Ishikawa (cell line): Measurements from ENCODE around the gene MAB21L4.

Source experiments
- CREB1 ChIP-seq: IDR thresholded peaks from 2 replicates; pipeline ENCODE4 v1.6.1; 2012; ENCODE audit warnings: low read depth
- EGR1 ChIP-seq: IDR thresholded peaks from 2 replicates; pipeline ENCODE4 v1.6.1; 2012
- EP300 ChIP-seq: IDR thresholded peaks from 2 replicates; pipeline ENCODE4 v1.6.1; 2012; ENCODE audit warnings: borderline replicate concordance
- FOXM1 ChIP-seq: IDR thresholded peaks from 2 replicates; pipeline ENCODE4 v1.6.1; 2012; ENCODE audit warnings: low read depth, borderline replicate concordance
- NFIC ChIP-seq: IDR thresholded peaks from 2 replicates; pipeline ENCODE4 v1.6.1; 2012
- RAD21 ChIP-seq: IDR thresholded peaks from 2 replicates; pipeline ENCODE4 v1.6.1; 2012; ENCODE audit warnings: low read depth
- TAF1 ChIP-seq: IDR thresholded peaks from 2 replicates; pipeline ENCODE4 v1.6.1; 2012; ENCODE audit warnings: low read depth, mild to moderate bottlenecking
- TCF12 ChIP-seq: IDR thresholded peaks from 2 replicates; pipeline ENCODE4 v1.6.1; 2012; ENCODE audit warnings: low read depth
- TEAD4 ChIP-seq: IDR thresholded peaks from 2 replicates; pipeline ENCODE4 v1.6.1; 2012
- YY1 ChIP-seq: IDR thresholded peaks from 2 replicates; pipeline ENCODE4 v1.6.1; 2012; ENCODE audit warnings: low read depth
- TF ChIP-seq, protein P1 (sequence below): IDR thresholded peaks from 2 replicates; pipeline ENCODE4 v1.6.1; 2012

- TF ChIP-seq EP300 (no peak), TAF1 (no peak), RAD21 (no peak), TEAD4 (no peak), NFIC (no peak), FOXM1 (no peak), EGR1 (no peak), CREB1 (no peak), TCF12 (no peak), YY1 (no peak)
- TF ChIP-seq, protein P1, sequence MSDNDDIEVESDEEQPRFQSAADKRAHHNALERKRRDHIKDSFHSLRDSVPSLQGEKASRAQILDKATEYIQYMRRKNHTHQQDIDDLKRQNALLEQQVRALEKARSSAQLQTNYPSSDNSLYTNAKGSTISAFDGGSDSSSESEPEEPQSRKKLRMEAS: no peak
Observed at GRCh38 chr2:240864475-240864874, 31.5 kb downstream of the MAB21L4 start.
